DMS153 (cell line): ENCODE measurements around the gene RGSL1.

ENCODE experiments used
- DNase-seq: peaks from one replicate; lab custom pipeline; 2025; lab: John Stamatoyannopoulos, UW

RGSL1 gene

GRCh38 chr1:182549346-182549745 is 99.4 kb downstream of the RGSL1 start:
- no peak for DNase-seq

DNA sequence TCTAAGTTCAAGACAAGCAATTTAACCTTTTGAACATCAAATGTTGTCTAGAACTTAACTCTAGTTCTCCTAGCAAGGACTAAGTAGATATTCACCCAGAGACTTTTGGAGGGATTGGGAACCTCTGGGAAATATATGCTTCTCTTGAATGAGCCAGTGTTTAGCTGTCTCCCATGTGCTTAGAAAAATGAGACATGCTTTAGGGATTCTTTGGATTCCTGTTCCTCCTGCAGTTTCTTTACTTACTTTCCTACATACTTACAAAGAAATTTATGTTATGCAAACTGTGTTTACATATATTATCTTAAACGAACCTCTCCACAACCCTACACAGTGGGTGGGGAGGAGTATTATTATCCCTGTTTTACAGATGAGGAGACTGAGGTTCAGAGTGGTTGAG is 99.9 kb downstream of the RGSL1 start:
- no peak for DNase-seq

DNA sequence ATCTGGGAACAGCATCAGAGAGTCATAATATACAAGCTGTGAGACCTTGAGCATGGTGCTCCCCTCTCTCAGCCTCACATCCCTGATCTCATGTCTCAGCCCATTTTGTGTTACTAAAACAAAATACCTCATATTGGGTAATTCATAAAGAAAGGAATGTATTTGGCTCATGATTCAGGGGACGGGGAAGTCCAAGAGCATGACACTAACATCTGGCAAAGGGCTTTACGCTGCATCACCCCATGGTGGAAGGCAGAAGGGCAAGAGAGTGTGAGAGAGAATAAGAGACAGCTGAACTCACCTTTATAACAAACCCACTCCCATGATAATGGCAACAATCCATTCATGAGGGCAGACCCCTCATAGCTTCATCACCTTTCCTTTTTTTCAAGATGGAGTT is 102.6 kb downstream of the RGSL1 start:
- DNase-seq: no peak

DNA sequence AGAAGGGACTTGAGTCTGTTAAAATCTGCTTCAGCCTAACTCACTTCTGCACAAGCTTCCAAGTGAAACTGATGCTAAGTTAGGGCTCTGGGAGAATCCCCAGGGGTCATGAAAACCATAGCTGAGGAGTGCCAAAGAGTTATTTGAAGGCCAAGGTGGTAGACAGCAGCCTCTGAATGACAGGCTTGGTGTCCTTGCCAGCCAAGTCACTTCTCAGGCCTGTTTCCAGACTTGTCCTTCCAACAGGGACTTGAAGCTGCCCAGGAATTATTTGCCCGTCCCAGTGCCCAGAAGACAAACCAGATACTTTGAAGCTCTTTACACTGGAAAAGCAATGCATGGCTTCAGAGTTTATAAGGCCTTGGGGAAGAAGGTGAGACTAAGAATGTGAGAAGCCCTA is 105.5 kb downstream of the RGSL1 start:
- no peak for DNase-seq

GRCh38 chr1:182556279-182556678 is 106.3 kb downstream of the RGSL1 start:
- DNase-seq: no peak

DNA sequence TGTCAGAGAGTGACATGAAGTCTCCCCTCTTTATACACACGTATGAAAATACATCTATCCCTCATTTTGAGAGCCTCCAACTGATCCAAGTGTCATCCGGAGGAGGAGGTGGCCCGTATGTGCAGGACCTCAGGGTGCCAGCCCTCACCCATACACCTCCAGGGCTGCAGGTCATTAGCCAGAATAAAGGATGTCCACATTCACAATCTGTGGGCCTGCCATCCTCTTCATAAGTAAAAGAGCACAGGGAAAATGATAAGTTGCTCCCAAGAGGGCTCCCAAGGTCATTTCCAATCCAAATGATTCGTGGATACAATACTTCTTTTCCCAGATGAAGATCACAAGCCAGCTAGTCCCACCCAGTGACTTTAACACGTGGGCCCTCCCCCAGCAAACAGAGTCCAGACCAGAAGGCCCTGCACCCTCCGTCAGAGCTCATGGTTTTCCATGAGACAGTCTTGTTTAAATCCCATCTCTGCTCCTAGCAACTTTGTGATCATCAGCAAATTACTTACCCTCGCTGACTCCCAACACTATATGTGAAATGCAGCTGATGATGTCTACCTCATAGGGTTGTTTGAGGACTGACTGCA is 110.5 kb downstream of the RGSL1 start:
- DNase-seq: no peak

DNA sequence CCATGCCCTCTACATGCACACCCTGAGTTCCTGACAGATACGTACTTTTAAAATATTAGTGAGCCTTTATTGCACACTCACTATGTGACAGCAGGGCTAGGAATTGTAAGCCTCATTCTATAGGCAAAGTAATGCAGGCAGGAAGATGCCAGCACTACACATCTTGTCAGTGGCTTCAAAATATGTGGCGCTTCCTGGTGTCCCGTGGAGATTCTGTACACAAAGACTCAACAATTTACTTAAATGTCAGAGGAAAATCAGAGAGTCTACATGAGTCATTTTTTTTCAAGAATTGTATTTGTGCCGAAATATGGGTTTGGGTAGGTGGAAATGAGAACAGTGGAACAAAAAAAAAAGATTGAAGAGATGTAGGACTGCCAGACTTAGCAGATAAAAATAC is 111.5 kb downstream of the RGSL1 start:
- no peak for DNase-seq

DNA sequence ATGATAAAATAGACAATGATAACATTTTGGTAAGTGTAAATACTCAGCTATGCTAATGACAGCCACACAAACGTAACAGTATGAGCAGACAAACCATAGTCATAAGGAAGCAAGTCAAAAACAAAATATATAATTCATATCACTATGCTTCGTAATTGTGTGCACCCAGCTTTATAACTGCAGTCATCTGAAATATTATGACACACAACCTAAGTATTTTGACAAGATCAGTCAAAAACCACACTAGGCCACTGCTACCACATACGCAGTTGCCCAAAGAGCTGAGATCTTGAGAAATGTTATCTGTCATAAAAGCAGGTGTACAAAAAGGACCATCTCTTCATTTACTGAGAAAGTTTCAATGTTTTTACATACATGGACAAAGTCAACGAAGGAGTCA is 113.1 kb downstream of the RGSL1 start:
- no peak for DNase-seq

DNA sequence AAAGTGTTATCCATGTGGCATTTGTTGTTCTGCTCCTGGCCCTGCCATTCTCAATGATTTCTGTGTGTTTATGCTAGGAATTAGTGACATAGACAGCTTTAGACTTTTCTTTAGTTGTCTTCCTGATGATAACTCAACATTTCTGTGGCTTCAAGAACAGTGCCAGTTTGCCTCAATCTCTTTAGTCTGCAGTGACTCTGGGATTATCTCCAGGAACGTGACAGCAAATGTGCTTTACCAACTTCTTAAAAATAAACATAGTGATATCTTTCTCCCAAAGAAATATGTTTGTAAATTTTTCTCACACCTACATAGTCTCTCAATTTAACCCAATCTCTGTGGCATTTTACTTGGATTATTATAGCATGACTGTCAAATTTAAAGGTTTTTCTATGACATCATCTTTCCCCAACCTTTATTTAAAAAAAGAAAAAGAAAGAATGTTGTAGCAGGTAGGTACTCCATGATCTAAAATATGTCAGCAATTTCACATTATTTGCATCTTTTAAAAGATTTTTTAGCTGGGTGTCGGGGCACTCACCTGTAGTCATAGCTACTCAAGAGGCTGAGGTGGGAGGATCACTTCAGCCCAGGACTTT is 114.6 kb downstream of the RGSL1 start:
- DNase-seq: no peak

DNA sequence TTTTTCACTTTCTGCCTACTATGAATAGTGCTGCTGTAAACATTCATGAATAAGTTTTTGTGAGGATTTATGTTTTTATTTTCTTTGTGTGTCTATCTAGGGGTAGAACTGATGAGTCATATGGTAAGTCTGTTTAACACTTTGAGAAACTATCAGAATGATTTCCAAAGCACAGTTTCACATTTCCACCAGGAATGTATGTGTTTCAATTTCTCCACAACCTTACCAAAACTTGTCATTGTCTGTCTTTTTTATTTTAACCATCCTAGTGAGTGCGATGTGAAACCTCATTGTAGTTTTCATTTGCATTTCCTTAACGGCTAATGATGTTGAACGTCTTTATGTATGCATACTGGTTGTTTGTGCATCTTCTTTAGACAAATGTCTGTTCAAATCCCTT is 115.6 kb downstream of the RGSL1 start:
- DNase-seq: no peak

DNA sequence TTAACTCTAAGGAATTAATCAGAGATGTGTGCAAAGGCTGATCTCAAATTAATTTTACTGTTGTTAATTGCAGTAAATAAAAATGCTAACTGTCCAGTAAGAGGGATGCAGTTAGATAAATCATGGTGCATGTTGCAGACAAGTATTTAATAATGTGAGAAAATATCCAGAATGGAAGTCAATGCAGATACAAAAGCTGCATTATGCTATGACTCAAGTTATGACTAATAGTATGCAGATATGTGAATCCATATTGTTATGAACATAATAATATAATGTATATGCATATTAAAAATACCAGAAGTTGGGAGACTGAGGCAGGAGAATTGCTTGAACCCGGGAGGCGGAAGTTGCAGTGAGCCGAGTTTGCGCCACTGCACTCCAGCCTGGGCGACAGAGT is 117.7 kb downstream of the RGSL1 start:
- DNase-seq: no peak

DNA sequence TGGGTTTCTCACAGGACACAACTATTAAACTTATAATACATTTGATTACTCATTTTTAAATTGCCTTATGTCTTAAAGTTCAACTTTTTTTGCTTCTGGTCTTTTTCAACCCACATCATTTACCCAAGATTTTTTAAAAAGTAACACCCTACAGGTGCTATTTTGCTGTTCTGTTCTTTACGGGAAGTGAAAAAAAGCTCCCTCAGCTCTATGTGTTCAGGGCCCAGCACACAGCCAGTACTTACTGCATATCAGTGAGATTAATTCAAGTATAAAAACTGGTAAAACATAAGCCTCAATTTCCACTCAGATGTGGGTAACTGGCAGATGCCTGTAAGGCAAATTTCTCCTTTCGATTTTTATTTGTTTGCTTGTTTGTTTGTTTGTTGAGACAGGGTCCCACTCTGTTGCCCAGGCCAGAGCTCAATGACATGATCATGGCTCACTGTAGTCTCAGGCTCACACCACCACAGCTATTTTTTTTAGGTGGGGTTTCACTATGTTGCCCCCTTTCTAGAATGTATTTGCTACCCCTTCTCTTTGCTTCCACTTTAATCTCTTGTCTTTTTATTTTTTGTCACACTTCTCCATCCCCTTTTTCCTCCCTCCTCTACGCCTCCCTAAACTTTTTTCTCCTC is 118.8 kb downstream of the RGSL1 start:
- DNase-seq: no peak

DNA sequence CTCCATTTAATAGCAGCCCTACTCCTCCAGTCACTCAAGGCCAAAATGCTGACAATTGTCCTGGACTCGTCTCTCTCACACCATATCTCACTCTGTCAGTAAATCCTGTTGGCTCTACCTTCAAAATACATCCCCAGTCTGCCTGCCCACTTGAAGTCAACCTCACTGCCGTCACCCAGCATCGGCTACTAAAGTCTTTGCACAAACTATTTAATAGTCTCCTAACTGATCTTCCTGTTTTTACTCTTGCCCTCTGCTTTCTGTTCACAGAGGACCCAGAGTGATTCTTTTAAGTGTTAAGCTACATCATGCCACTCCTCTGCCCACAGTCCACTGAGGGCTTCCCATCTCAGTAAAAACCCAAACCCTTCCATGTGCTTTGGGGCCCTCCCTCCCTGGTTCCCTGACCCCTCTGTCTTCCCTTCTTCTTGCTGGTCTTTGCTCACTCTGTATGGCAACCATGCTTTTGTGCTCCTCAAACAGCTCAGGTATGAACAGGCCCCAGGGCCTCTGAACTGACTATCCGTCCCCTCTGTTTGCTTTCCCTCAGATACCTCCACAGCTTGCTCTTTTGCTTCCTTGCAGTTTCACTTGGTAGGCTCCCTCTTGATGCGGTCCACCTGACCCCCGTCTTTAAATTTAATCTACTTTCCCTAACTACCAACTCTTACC is 120.1 kb downstream of the RGSL1 start:
- DNase-seq: no peak

- DNase-seq: peak; percentile 13
Measured at GRCh38 chr1:182570611-182570970, 120.6 kb downstream of the RGSL1 start.

DNA sequence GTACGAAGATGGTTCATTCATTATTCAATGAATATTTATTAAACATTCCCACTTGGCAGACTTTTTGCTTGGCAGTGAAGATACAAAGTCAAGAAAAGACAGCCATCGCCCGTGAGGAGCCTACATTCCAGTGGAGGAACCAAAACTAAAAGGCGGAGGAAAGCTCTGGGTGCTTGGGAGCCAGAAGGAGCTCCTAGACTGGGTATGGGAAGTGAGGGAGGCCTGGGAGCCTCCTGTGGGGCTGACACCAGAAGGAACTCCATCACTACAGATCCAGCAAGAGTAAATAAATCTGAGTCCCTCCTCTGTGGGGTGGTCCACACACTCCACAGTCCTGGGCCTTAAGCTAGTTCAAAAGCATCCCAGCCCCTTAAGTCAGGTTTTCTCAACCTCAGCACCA is 124.2 kb downstream of the RGSL1 start:
- no peak for DNase-seq

DNA sequence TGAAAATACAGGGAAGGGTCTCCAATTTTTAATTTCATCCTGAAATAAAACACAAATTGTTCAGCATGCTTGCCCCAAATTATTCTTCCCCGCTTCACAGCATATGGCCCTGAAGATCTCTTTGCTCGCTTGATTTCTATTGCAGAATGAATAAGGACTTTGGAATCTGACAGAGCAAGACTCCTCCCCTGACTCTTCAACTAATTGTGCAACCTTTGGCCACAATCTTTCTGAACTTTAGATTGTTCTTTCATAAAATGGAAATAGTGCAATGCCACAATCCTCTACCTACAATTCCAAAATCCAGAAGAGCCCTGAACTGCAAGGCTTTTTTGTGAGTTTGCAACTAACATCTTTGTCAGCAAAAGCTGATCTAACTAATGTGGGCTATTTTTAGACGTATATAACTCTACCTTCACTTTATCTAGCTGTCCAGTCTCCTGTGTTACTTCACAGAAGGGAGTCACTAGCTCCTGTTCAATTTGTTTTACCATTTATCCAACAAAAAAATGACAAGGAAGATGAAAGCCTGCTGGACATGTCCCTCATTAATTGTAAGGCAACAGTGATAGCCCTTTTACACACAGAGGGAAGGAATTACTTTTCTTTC is 125.7 kb downstream of the RGSL1 start:
- no peak for DNase-seq

- no peak for DNase-seq
Measured at GRCh38 chr1:182580736-182581135, 130.8 kb downstream of the RGSL1 start.

DNA sequence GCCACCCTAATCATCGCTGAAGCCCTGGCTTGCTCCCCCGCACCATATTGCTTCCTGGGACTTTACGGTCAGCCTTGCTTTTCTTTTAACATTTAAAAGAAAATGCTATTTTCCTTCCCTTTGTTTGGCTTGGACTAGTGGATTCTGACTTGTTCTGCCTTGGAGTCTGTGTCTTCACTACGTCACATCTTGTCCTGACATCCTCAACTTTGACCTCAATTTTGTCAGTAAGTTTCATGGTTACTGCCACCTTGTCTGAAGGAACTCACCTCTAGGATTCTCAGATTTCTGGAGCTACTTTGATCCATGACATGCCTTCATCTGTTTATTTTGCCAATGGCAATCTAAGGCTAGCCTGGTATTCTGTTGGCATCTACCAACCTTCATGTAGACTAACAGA is 134.8 kb downstream of the RGSL1 start:
- no peak for DNase-seq

DNA sequence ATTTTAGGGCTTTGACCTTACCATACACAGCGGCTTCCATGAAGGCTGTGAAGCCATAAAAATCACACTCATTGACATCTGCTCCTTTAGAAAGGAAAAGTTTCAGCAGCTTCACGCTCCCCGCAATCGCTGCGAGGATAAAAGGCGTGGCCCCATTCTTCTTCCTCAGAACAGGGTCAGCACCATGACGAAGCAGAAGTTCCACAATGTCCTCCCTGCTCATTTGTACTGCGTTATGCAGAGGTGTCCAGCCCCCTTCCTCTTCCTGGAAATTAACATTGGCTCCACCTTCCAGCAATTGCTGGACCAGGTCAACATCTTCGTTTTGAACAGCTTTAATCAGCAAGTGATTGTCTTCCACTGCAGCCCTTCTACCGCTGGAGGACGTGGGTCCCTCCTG is 136.4 kb downstream of the RGSL1 start:
- DNase-seq: no peak

- DNase-seq: no peak
Measured at GRCh38 chr1:182587093-182587492, 137.1 kb downstream of the RGSL1 start.

GRCh38 chr1:182587666-182588499 is 137.9 kb downstream of the RGSL1 start:
- no peak for DNase-seq
